ENCODE measurements around the gene BEST2.

BEST2 gene

DNA sequence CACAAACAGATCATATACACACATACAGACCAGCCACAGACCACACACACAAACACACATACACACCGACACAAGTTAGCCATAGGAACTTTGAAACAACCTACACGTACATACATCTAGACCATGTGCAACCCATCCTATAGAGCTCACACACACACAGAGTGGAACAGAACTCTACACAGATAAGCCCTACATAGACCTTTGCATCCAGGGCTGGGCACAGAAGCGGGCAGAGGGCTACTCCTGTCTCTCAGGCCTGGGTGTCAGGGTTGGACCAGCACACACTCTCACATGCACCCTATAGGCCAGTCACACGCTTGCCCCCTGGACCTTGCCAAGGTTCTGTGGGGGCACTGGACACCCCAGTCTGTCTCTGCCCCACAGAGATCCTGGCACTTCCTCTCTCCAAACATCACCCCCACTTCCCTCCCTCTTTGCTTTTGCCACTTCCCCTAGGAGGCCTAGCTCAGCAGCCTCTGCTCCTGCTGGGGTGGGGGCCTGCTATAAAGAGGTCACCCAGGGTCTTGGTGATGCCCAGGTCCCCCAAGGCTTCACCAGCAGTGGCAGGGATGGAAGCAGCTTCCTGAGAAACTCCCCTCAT is 33.9 kb downstream of the BEST2 start:
- FAIRE-seq: no peak
- DNase-seq (ENCODE audit: extremely low spot score, insufficient read length, low read depth): no peak

- no peak for DNase-seq (ENCODE audit: extremely low spot score, insufficient read length, low read depth)
These were observed 34.7 kb downstream of the BEST2 start for GRCh38 chr19:12786141-12786870.

GRCh38 chr19:12786952-12787351 is 35.4 kb downstream of the BEST2 start:
- no peak for DNase-seq (ENCODE audit: extremely low spot score, insufficient read length, low read depth)
- no peak for FAIRE-seq

More at GRCh38 chr19:12786141-12786870, 34.7 kb downstream of the BEST2 start:
- no peak for FAIRE-seq

GRCh38 chr19:12787458-12787857 is 35.9 kb downstream of the BEST2 start:
- DNase-seq (ENCODE audit: extremely low spot score, insufficient read length, low read depth): no peak
- no peak for FAIRE-seq

GRCh38 chr19:12788042-12788681 is 36.6 kb downstream of the BEST2 start:
- no peak for DNase-seq (ENCODE audit: extremely low spot score, insufficient read length, low read depth)
- no peak for FAIRE-seq

DNA sequence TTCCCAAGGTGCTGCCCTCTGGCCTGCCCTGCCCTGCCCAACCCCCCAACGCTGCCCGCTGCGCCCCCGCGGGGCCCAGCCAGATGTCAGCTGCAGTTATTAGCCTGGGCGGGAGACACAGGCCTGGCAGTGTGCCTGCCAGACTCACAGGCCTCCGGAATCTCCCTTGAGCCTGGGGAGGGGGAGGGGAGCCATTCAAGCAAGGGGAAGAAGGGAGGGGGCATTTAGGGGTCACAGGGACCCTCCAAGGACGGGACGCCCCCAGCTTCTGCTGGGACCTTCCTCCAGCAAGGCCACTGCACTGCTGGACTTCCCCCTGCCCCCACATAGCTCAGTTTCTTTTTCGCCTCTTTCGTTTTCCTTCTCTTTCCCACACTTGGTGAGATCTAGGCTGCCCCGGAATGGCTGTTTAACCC is 37.1 kb downstream of the BEST2 start:
- peak; percentile 81 for FAIRE-seq
- DNase-seq (ENCODE audit: extremely low spot score, insufficient read length, low read depth): no peak

- DNase-seq (ENCODE audit: extremely low spot score, insufficient read length, low read depth): no peak
- no peak for FAIRE-seq
These were observed 37.7 kb downstream of the BEST2 start for GRCh38 chr19:12789098-12789903.

- FAIRE-seq: peak; percentile 80
- DNase-seq (ENCODE audit: extremely low spot score, insufficient read length, low read depth): peak; percentile 80
These were observed 38.5 kb downstream of the BEST2 start for GRCh38 chr19:12789904-12790619.

- no peak for FAIRE-seq
- no peak for DNase-seq (ENCODE audit: extremely low spot score, insufficient read length, low read depth)
These were observed 39.2 kb downstream of the BEST2 start for GRCh38 chr19:12790628-12791344.

GRCh38 chr19:12791345-12792050 is 39.9 kb downstream of the BEST2 start, which contains the start of gene JUNB:
JUNB (plus strand) TSS chr19:12791486; CDS start chr19:12791772, 286 bp downstream.
- FAIRE-seq (peak; percentile 88), DNase-seq (ENCODE audit: extremely low spot score, insufficient read length, low read depth) (no peak)

GRCh38 chr19:12792051-12792852 is 40.7 kb downstream of the BEST2 start:
- DNase-seq (ENCODE audit: extremely low spot score, insufficient read length, low read depth): no peak
- peak; percentile 50 for FAIRE-seq

DNA sequence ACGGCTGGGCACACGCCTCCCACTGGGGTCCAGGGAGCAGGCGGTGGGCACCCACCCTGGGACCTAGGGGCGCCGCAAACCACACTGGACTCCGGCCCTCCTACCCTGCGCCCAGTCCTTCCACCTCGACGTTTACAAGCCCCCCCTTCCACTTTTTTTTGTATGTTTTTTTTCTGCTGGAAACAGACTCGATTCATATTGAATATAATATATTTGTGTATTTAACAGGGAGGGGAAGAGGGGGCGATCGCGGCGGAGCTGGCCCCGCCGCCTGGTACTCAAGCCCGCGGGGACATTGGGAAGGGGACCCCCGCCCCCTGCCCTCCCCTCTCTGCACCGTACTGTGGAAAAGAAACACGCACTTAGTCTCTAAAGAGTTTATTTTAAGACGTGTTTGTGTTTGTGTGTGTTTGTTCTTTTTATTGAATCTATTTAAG is 41.3 kb downstream of the BEST2 start:
- DNase-seq (ENCODE audit: extremely low spot score, insufficient read length, low read depth): no peak
- no peak for FAIRE-seq

GRCh38 chr19:12793290-12794195 is 42.0 kb downstream of the BEST2 start:
- FAIRE-seq (peak; percentile 86), DNase-seq (ENCODE audit: extremely low spot score, insufficient read length, low read depth) (peak; percentile 89)

GRCh38 chr19:12794196-12794941 is 42.8 kb downstream of the BEST2 start:
- no peak for FAIRE-seq

GRCh38 chr19:12794971-12795381 is 43.4 kb downstream of the BEST2 start:
- no peak for DNase-seq (ENCODE audit: extremely low spot score, insufficient read length, low read depth)

More at GRCh38 chr19:12794196-12794941, 42.8 kb downstream of the BEST2 start:
- DNase-seq (ENCODE audit: extremely low spot score, insufficient read length, low read depth): no peak

More at GRCh38 chr19:12794971-12795381, 43.4 kb downstream of the BEST2 start:
- FAIRE-seq: no peak

All from GM18507 (cell line).